ENCODE measurements around the gene C3orf20. TPM values are rescaled to one million over a fixed set of nuclear protein-coding genes. Genes with fewer than 3 reads are reported as not detected.

The C3orf20 gene
- polyA plus RNA-seq, 3 donors: 0.30 to 0.34 (median 0.32) TPM

- DNase-seq (ENCODE audit: extremely low read depth in 1 of 11, low read depth in 9 of 11, low spot score in 4 of 11): no peak
These were observed 146.2 kb downstream of the C3orf20 start for GRCh38 chr3:14821151-14821550.

GRCh38 chr3:14822134-14822533 is 147.2 kb downstream of the C3orf20 start:
- no peak for DNase-seq (ENCODE audit: extremely low read depth in 1 of 11, low read depth in 9 of 11, low spot score in 4 of 11)

Other genes with a start within 250 kb of the C3orf20 start
- 1 to 10 TPM; 1.2 to 2.2 (median 1.2) TPM for gene GRIP2, start 134.8 kb upstream of the C3orf20 start, polyA plus RNA-seq (ENCODE audit: insufficient read length in 3 of 3)
- 10 to 100 TPM; 32.4 to 41.3 (median 36.3) TPM for gene CCDC174, start 23.4 kb upstream of the C3orf20 start, polyA plus RNA-seq (ENCODE audit: insufficient read length in 3 of 3)
- gene FGD5, start 143.8 kb downstream of the C3orf20 start, polyA plus RNA-seq (ENCODE audit: insufficient read length in 3 of 3): 10 to 100 TPM; 21.5 to 27.7 (median 22.9) TPM